ENCODE data around the gene TBC1D22B. TPM values are rescaled to one million over a fixed set of nuclear protein-coding genes. Genes with fewer than 3 reads are reported as not detected.
"Not testable (repeated sequence)": the region's sequence is repeated elsewhere in the genome, so short reads cannot be mapped to it uniquely, and the experiment has no call there.

The TBC1D22B gene
- total and polyA plus RNA-seq, 2 of the 13 experiments (the other 11 are each of a cell fraction or from before 2014, with no cell fraction given) = 9.7 to 12.9 TPM

- Histone ChIP-seq H3K4me2 (ENCODE audit: low read depth, low read length) (no peak overlapping the region), H3K9ac (ENCODE audit: insufficient read depth, low read depth, low read length) (no peak overlapping the region), H3K79me2 (ENCODE audit: insufficient read depth, low read length) (no peaks in the 10 kb centered on the region), H3K27ac (ENCODE audit: extremely low read length, insufficient read depth, low read length) (no peak overlapping the region), H3K4me1 (ENCODE audit: insufficient read depth, low read length) (peaks cover 26% of the 10 kb centered on the region), H3K27me3 (ENCODE audit: control insufficient read depth in 1 of 2, insufficient read depth in 2 of 2, low read length in 2 of 2) (no peaks in the 10 kb centered on the region), H2AFZ (ENCODE audit: low read length) (no peak overlapping the region), H3K4me3 (replicated peaks in 1 of 3; ENCODE audit: insufficient read depth in 1 of 3, low read depth in 2 of 3, low read length in 3 of 3) (no peak overlapping the region), H4K20me1 (ENCODE audit: insufficient read depth, low read length) (no peaks in the 10 kb centered on the region), H3K9me3 (ENCODE audit: low read length) (no peaks in the 10 kb centered on the region), H3K36me3 (replicated peaks in 1 of 2; ENCODE audit: control insufficient read depth in 1 of 2, insufficient read depth in 2 of 2, low read length in 2 of 2) (peaks cover 3 to 9% of the 10 kb centered on the region in 2 experiments; a peak in 3 of 5 replicates)
- intact Hi-C loops (cut with micrococcal nuclease; ENCODE audit: unreplicated experiment) = no loop called here
- DNase-seq (ENCODE audit: low spot score) (no peak), FAIRE-seq (no peak), ATAC-seq (no peak)
- no TSS peak for BruUV-seq (replicated peaks)
- POLR2A ChIA-PET = no interaction called here
- in situ Hi-C loops (cut with HindIII; ENCODE audit: extremely low pct_ligation_motif_present, low pct_unique_long_range_greater_than_20kb) = no loop called here
- CTCF ChIA-PET (ENCODE audit: low intra/inter-chr PET ratio, low total read pairs) = no interaction called here
- TF ChIP-seq FOXA3 (CRISPR knock-in tag; IDR thresholded peaks at IDR 0.05) = no peak
- no peak for TF ChIP-seq BRD4 (CRISPR knock-in tag; IDR thresholded peaks at IDR 0.05)
- no peak for TF ChIP-seq HMGXB3 (CRISPR knock-in tag; IDR thresholded peaks at IDR 0.05; ENCODE audit: borderline replicate concordance)
- TF ChIP-seq POLR2A (IDR thresholded peaks at IDR 0.05; ENCODE audit: insufficient read depth in 1 of 2, low read depth in 2 of 2, low read length in 2 of 2) = no peak
- TF ChIP-seq ZNF766 (CRISPR knock-in tag; IDR thresholded peaks at IDR 0.05; ENCODE audit: borderline replicate concordance) = no peak
- TF ChIP-seq HNRNPUL1 (IDR thresholded peaks at IDR 0.05; ENCODE audit: low read depth, low read length) = no peak
- no peak for TF ChIP-seq SNAPC5 (CRISPR knock-in tag; IDR thresholded peaks at IDR 0.05; ENCODE audit: borderline replicate concordance)
- TF ChIP-seq FUBP1 (CRISPR knock-in tag; IDR thresholded peaks at IDR 0.05; ENCODE audit: borderline replicate concordance) = no peak
- no peak for TF ChIP-seq ZNF570 (CRISPR knock-in tag; IDR thresholded peaks at IDR 0.05; ENCODE audit: borderline replicate concordance)
- no peak for TF ChIP-seq SNAI1 (CRISPR knock-in tag; IDR thresholded peaks at IDR 0.05; ENCODE audit: borderline replicate concordance)
Measured at GRCh38 chr6:37334047-37334446, 76.5 kb downstream of the TBC1D22B start.

- FAIRE-seq, POLR2A ChIA-PET: not testable (repeated sequence)
Measured at GRCh38 chr6:37338317-37338716, 80.7 kb downstream of the TBC1D22B start.

More at GRCh38 chr6:37338317-37338716, 80.7 kb downstream of the TBC1D22B start:
- ATAC-seq; CTCF ChIA-PET (ENCODE audit: low intra/inter-chr PET ratio, low total read pairs); BruUV-seq (replicated peaks); H4K20me1 ChIP-seq (ENCODE audit: insufficient read depth, low read length); DNase-seq (ENCODE audit: low spot score); H3K27ac ChIP-seq (ENCODE audit: extremely low read length, insufficient read depth, low read length); H3K79me2 ChIP-seq (ENCODE audit: insufficient read depth, low read length); H3K4me3 ChIP-seq (replicated peaks in 1 of 3; ENCODE audit: insufficient read depth in 1 of 3, low read depth in 2 of 3, low read length in 3 of 3); H3K27me3 ChIP-seq (ENCODE audit: control insufficient read depth in 1 of 2, insufficient read depth in 2 of 2, low read length in 2 of 2); H3K4me2 ChIP-seq (ENCODE audit: low read depth, low read length); H3K9me3 ChIP-seq (ENCODE audit: low read length); intact Hi-C loops (cut with micrococcal nuclease; ENCODE audit: unreplicated experiment); H2AFZ ChIP-seq (ENCODE audit: low read length); in situ Hi-C loops (cut with HindIII; ENCODE audit: extremely low pct_ligation_motif_present, low pct_unique_long_range_greater_than_20kb); H3K9ac ChIP-seq (ENCODE audit: insufficient read depth, low read depth, low read length); H3K36me3 ChIP-seq (replicated peaks in 1 of 2; ENCODE audit: control insufficient read depth in 1 of 2, insufficient read depth in 2 of 2, low read length in 2 of 2): not testable (repeated sequence)
- WGBS (ENCODE audit: low lambda C conversion rate) = 97% methylated on average over 3 of the region's 3 CpGs
- H3K4me1 ChIP-seq (ENCODE audit: insufficient read depth, low read length) = peaks cover 23% of the 10 kb centered on the region

Data from HepG2 (cell line).